OCI-LY7 (cell line): ENCODE measurements around the gene TBC1D17. TPM values are rescaled to one million over a fixed set of nuclear protein-coding genes. Genes with fewer than 3 reads are reported as not detected.

Experiments
- BruUV-seq: library from RNA; stranded (reverse); fragments of 400-500 nt; replicated peaks from 2 replicates; lab custom pipeline; 2021; lab: Mats Ljungman, UMichigan
- CTCF ChIA-PET: fragments of 300-600 bp; sonication (Branson Sonifier 250); formaldehyde crosslinking; loops from one replicate; lab custom pipeline; 2022; ENCODE audit warnings: antibody characterized with exemption; ENCODE audit not compliant: unreplicated experiment; lab: Charles Lee
- POLR2A ChIA-PET: fragments of 300-600 bp; sonication (Branson Sonifier 250); formaldehyde crosslinking; loops from one replicate; lab custom pipeline; 2022; ENCODE audit warnings: antibody characterized with exemption; lab: Charles Lee
- DNase-seq: peaks from one replicate; pipeline ENCODE4 v3.0.0-alpha.2; 2015; ENCODE audit warnings: low spot score
- H2AFZ ChIP-seq: fragments of 200-600 bp; sonication (generic), shearing (Covaris generic); 2 replicates; pipeline ENCODE4 v1.6.1; 2014; ENCODE audit warnings: mild to moderate bottlenecking, antibody characterized with exemption, low read length, moderate library complexity
- H3K27ac ChIP-seq: fragments of 200-600 bp; sonication (generic); 2 replicates; pipeline ENCODE4 v1.5.1; 2014; ENCODE audit warnings: mixed run types, low read depth, mild to moderate bottlenecking, moderate library complexity, low read length, inconsistent platforms; ENCODE audit not compliant: poor library complexity, severe bottlenecking
- H3K36me3 ChIP-seq: fragments of 200-600 bp; sonication (generic); 2 replicates; pipeline ENCODE4 v1.6.1; 2014; ENCODE audit warnings: mild to moderate bottlenecking, antibody characterized with exemption, low read length, moderate library complexity, mixed read lengths; ENCODE audit not compliant: insufficient read depth
- H3K4me1 ChIP-seq: fragments of 200-600 bp; sonication (generic); 2 replicates; pipeline ENCODE4 v1.5.1; 2014; ENCODE audit warnings: mild to moderate bottlenecking, low read length; ENCODE audit not compliant: insufficient read depth, poor library complexity, severe bottlenecking
- H3K4me2 ChIP-seq: fragments of 200-600 bp; sonication (generic); 2 replicates; pipeline ENCODE4 v1.6.1; 2014; ENCODE audit warnings: mild to moderate bottlenecking, low read length
- H3K4me3 ChIP-seq: fragments of 200-600 bp; sonication (generic); 2 replicates; pipeline ENCODE4 v1.5.1; 2014; ENCODE audit warnings: mild to moderate bottlenecking, low read depth, low read length; ENCODE audit not compliant: poor library complexity, severe bottlenecking
- H3K79me2 ChIP-seq: fragments of 200-600 bp; sonication (generic); 2 replicates; pipeline ENCODE4 v1.6.1; 2016; ENCODE audit warnings: low read depth, mild to moderate bottlenecking, low read length, moderate library complexity, mixed read lengths; ENCODE audit not compliant: insufficient read depth
- H3K9me2 ChIP-seq: fragments of 200-600 bp; sonication (generic); 2 replicates; pipeline ENCODE4 v1.6.1; 2016; ENCODE audit warnings: mild to moderate bottlenecking, low read length, mixed read lengths; ENCODE audit not compliant: insufficient read depth
- H3K9me3 ChIP-seq: fragments of 200-600 bp; sonication (generic); 2 replicates; pipeline ENCODE4 v1.6.1; 2014; ENCODE audit warnings: mild to moderate bottlenecking, mixed run types, low read length, mixed read lengths
- H4K20me1 ChIP-seq: fragments of 200-600 bp; sonication (generic); 2 replicates; pipeline ENCODE4 v1.6.1; 2014; ENCODE audit warnings: mild to moderate bottlenecking, antibody characterized with exemption, low read length, moderate library complexity, mixed read lengths; ENCODE audit not compliant: insufficient read depth
- CTCF ChIP-seq: fragments of 200-600 bp; sonication (generic); conservative IDR thresholded peaks from 2 replicates; pipeline ENCODE4 v1.5.1; 2014; ENCODE audit warnings: mild to moderate bottlenecking, antibody characterized with exemption, low read length, moderate library complexity, mixed read lengths
- EZH2phosphoT487 ChIP-seq: fragments of 200-600 bp; sonication (generic); IDR thresholded peaks from 2 replicates; pipeline ENCODE4 v1.6.1; 2018; ENCODE audit warnings: low read depth, borderline replicate concordance, mild to moderate bottlenecking, mixed run types, antibody characterized with exemption, low read length, moderate library complexity, mixed read lengths
- intact Hi-C: fragments of 100-400 bp; cut with micrococcal nuclease; formaldehyde crosslinking; loops from one replicate; pipeline ENCODE4 v1.10.0; 2022; ENCODE audit not compliant: unreplicated experiment
- total RNA-seq, 2 experiments: library from RNA; depleted of rRNA in 1 of 2; stranded (reverse); fragments of >200 nt in 1 of 2; shearing (Covaris generic) in 1 of 2; gene quantifications; 2 replicates each; pipeline ENCODE4 v1.2.3, GENCODE V29; 2014 to 2022

Gene TBC1D17
- total RNA-seq, 2 experiments from 2014 or later = 8.0 to 24.0 TPM

DNA sequence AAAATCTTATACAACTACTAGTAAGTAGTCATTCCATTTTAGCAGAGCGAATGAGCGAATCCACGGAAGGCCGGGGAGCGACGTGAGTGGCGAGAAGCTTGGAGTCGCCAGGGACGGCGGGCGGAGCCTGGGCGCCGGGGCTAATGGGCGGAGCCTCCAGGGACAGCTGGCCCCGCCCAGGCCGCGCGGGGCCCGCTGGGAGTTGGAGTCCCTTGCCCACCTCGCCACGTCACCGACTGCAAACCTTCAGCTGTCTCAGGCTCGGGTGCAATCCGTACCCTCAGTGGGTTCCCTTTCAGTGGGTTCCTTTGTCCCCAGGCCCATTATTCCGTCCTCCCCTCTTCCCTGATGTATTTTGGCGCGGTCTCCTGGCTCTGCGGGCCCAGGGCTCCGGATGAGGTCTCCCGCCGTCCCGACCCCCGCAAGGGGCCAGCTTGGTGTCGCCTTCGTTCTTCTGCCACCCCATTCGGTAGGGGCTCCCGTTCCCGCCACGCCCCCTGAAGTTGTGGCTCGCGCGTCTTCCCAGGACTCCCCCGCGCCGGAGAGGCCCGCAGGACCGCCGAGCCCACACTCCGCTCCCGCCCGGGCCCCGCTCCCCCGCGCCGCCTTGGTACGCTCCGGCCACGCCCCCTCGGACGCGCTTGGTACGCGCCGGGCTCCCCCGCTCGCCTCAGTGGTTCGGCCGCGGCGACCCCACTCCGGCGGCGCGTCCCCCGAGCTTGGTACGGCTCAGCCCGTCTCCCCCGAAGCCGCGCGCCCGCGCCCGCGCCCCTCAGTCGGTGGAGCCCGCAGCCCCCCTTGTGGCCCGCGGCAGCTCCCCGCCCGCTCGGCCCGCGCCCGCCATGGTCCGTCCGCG is 26.8 kb upstream of the TBC1D17 start, which contains the start of gene PTOV1:
TSS of gene PTOV1 (plus strand) at position 673 of the 856 bp plus-strand sequence.
- peak; percentile 97 for DNase-seq
- POLR2A ChIA-PET = interaction anchor here (0.7 to 2.0 kb wide), 3 partner anchors 19 to 38 kb away, joined by 3 to 8 read pairs (median 3); partner anchors contain the start of genes FUZ and MED25
- peak within 1 kb of the TSS; percentile 87 for H3K27ac ChIP-seq
- peaks cover 28% of the 10 kb centered on the region for H3K4me1 ChIP-seq
- H3K9me2 ChIP-seq = no peaks in the 10 kb centered on the region
- H3K9me3 ChIP-seq = no peaks in the 10 kb centered on the region
- intact Hi-C loops = loop anchor here (1.0 to 2.0 kb wide), 2 partner anchors 28 to 74 kb away; no protein-coding TSS in a partner anchor
- H3K79me2 ChIP-seq = peaks cover 24% of the 10 kb centered on the region
- peak within 1 kb of the TSS; percentile 94 for H3K4me2 ChIP-seq
- peaks cover 24% of the 10 kb centered on the region; the same call in 1 of the 2 replicates for H3K36me3 ChIP-seq
- no TSS peak for BruUV-seq
- peak within 1 kb of the TSS; percentile 70 for H2AFZ ChIP-seq
- H3K4me3 ChIP-seq = peak within 1 kb of the TSS; percentile 88
- CTCF ChIA-PET = no interaction called here
- TF ChIP-seq EZH2phosphoT487 = no peak
- TF ChIP-seq CTCF = no peak
- H4K20me1 ChIP-seq = peaks cover 20% of the 10 kb centered on the region

DNA sequence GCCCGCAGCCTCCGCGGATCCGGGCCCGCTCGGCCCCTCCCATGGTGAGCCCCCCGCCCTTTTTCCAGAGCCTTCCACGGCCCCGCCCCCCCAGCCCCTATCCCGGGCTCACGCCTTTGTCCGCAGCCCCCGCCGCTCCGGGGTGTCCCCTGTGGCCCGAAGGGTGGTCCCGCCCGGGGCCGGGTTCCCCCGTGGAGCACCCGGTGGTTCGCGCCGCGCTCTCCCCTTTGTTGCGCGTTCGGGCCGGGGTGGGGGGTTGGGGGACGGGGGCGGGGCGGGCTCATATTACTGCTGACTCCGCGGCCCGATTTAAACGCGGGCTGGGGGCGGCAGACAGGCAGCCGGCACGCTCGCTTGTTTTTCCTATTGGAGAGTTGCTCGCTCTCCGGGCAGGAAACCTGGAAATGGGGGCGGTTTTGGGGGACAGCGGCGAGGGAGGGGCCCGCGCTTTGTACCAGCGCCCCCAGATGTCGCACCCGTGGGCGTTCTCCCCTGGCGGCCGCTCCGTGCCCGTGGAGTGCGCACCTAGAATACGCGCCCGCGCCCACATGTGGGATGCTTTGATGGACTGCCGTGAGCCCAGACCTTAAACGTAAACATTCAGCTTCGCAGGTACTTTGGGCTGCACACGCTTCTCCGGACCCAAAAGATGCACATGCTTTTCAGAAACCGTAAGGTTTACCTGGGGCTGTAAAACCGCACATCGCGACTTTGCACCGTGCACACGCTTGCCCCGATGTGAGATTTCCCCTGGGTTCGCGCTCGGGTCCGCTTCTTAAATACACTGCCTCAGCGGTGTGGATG is 25.8 kb upstream of the TBC1D17 start:
- H3K9me3 ChIP-seq = no peaks in the 10 kb centered on the region
- no peaks in the 10 kb centered on the region for H3K9me2 ChIP-seq
- H2AFZ ChIP-seq = no peak overlapping the region
- ChIA-PET CTCF (no interaction called here), POLR2A (no interaction called here)
- peaks cover 20% of the 10 kb centered on the region for H4K20me1 ChIP-seq
- peaks cover 28% of the 10 kb centered on the region for H3K4me1 ChIP-seq
- intact Hi-C loops = loop anchor here (2.0 kb wide), 1 partner anchor 29 kb away; no protein-coding TSS in a partner anchor
- H3K27ac ChIP-seq = peak overlapping the region; percentile 87
- H3K4me2 ChIP-seq = peak overlapping the region; percentile 94
- peak overlapping the region; percentile 88 for H3K4me3 ChIP-seq
- no TSS peak for BruUV-seq
- TF ChIP-seq EZH2phosphoT487 (no peak), CTCF (0 out of 2 replicates have a peak, but pooled peaks have one; percentile 19)
- peak; percentile 62 for DNase-seq
- peaks cover 33% of the 10 kb centered on the region; the same call in 1 of the 2 replicates for H3K36me3 ChIP-seq
- H3K79me2 ChIP-seq = peaks cover 24% of the 10 kb centered on the region
